CD4-positive, CD25-positive, alpha-beta regulatory T cell (primary cell): Measurements from ENCODE around the gene UBE2D2. TPM values are rescaled to one million over a fixed set of nuclear protein-coding genes. Genes with fewer than 3 reads are reported as not detected.

Experiments
- ATAC-seq, 2 donors: fragments of 150-1000 bp; cut with Tn5 transposase; one replicate each; pipeline ENCODE4 v1.10.0; 2021; ENCODE audit warnings: low read depth in 2 of 2, moderate number of reproducible peaks in 2 of 2, moderate library complexity in 1 of 2
- DNase-seq, 3 donors: peaks; one replicate each; pipeline versions ENCODE4 v3.0.0 to v3.0.0-alpha.2; 2012 to 2022; ENCODE audit warnings: mixed read lengths in 1 of 3
- H3K27ac ChIP-seq: one replicate; pipeline ENCODE4 v1.7.0; 2013; ENCODE audit warnings: mild to moderate bottlenecking, low read length; ENCODE audit not compliant: insufficient read depth, poor library complexity, severe bottlenecking
- H3K27me3 ChIP-seq: one replicate; pipeline ENCODE4 v1.7.0; 2013; ENCODE audit warnings: low read length; ENCODE audit not compliant: control insufficient read depth, insufficient read depth
- H3K36me3 ChIP-seq: one replicate; pipeline ENCODE4 v1.7.0; 2013; ENCODE audit warnings: mild to moderate bottlenecking, low read length, moderate library complexity; ENCODE audit not compliant: control insufficient read depth, insufficient read depth
- H3K4me1 ChIP-seq: 2 replicates; pipeline ENCODE4 v1.7.0; 2013; ENCODE audit warnings: mild to moderate bottlenecking, low read length; ENCODE audit not compliant: insufficient read depth, control insufficient read depth, poor library complexity, severe bottlenecking
- H3K4me3 ChIP-seq: one replicate; pipeline ENCODE4 v1.7.0; 2013; ENCODE audit warnings: low read depth, mild to moderate bottlenecking, low read length, moderate library complexity
- H3K9me3 ChIP-seq, 2 experiments: 1 replicate in 1 of 2; 2 replicates in 1 of 2; pipeline ENCODE4 v1.7.0; 2013; ENCODE audit warnings: low read length in 2 of 2, mild to moderate bottlenecking in 1 of 2, moderate library complexity in 1 of 2; ENCODE audit not compliant: control insufficient read depth in 2 of 2
- H3K27ac Mint-ChIP-seq, 3 donors: one replicate each; pipeline ENCODE4 v1.8.0; 2020 to 2022; ENCODE audit warnings: mild to moderate bottlenecking in 3 of 3, mixed read lengths in 3 of 3, moderate library complexity in 2 of 3
- H3K27me3 Mint-ChIP-seq: one replicate; pipeline ENCODE4 v1.8.0; 2022; ENCODE audit warnings: mild to moderate bottlenecking, mixed read lengths
- H3K36me3 Mint-ChIP-seq: one replicate; pipeline ENCODE4 v1.8.0; 2020; ENCODE audit warnings: mixed read lengths
- H3K4me1 Mint-ChIP-seq, 4 donors: one replicate each; pipeline ENCODE4 v1.8.0; 2020 to 2022; ENCODE audit warnings: mixed read lengths in 4 of 4, mild to moderate bottlenecking in 1 of 4
- H3K4me3 Mint-ChIP-seq, 4 donors: one replicate each; pipeline ENCODE4 v1.8.0; 2020 to 2022; ENCODE audit warnings: mild to moderate bottlenecking in 4 of 4, mixed read lengths in 4 of 4, moderate library complexity in 3 of 4
- H3K9me3 Mint-ChIP-seq, 7 donors: one replicate each; pipeline ENCODE4 v1.8.0; 2020 to 2022; ENCODE audit warnings: mixed read lengths in 7 of 7, mild to moderate bottlenecking in 3 of 7, moderate library complexity in 2 of 7
- polyA plus RNA-seq, 4 donors: library from polyadenylated mRNA; unstranded; fragments of 300-500 nt; fragmentation: Illumina TruSeq; gene quantifications; one replicate each; pipeline ENCODE4 v1.2.3, GENCODE V29; 2021
- total RNA-seq: library from RNA; stranded (reverse); gene quantifications from one replicate; pipeline ENCODE4 v1.2.3, GENCODE V29; 2022

Gene UBE2D2
- total and polyA plus RNA-seq, 5 donors from 2014 or later = 181 to 376 (median 331) TPM

GRCh38 chr5:139634028-139634325 lies 72.8 kb downstream of the UBE2D2 start:
- Histone ChIP-seq H3K4me3 (no peak overlapping the region), H3K36me3 (peaks cover 15% of the 10 kb centered on the region), H3K4me1 (peaks cover 45% of the 10 kb centered on the region), H3K9me3 (no peaks in the 10 kb centered on the region), H3K27ac (no peak overlapping the region), H3K27me3 (no peaks in the 10 kb centered on the region)
- peaks cover 3% of the 10 kb centered on the region for H3K36me3 Mint-ChIP-seq
- no peak overlapping the region for H3K4me3 Mint-ChIP-seq
- H3K27me3 Mint-ChIP-seq = no peaks in the 10 kb centered on the region
- peaks cover 20 to 53% (median 36%) of the 10 kb centered on the region in 4 donors for H3K4me1 Mint-ChIP-seq
- peak overlapping the region in 2 of 3 donors; percentile 15 to 86 for H3K27ac Mint-ChIP-seq
- ATAC-seq (no peak), DNase-seq (no peak)
- no peaks in the 10 kb centered on the region for H3K9me3 Mint-ChIP-seq

- ATAC-seq (no peak), DNase-seq (no peak)
- Mint-ChIP-seq H3K9me3 (no peaks in the 10 kb centered on the region), H3K36me3 (no peaks in the 10 kb centered on the region), H3K27ac (peak overlapping the region in 1 of 3 donors; percentile 27), H3K4me1 (peaks cover 20 to 51% (median 38%) of the 10 kb centered on the region in 4 donors), H3K4me3 (peak overlapping the region in 2 of 4 donors; percentile 23 to 30), H3K27me3 (no peaks in the 10 kb centered on the region)
- no peak overlapping the region for H3K27ac ChIP-seq
- H3K9me3 ChIP-seq = no peaks in the 10 kb centered on the region
- peaks cover 47% of the 10 kb centered on the region for H3K4me1 ChIP-seq
- H3K36me3 ChIP-seq = peaks cover 11% of the 10 kb centered on the region
- no peak overlapping the region for H3K4me3 ChIP-seq
- no peaks in the 10 kb centered on the region for H3K27me3 ChIP-seq
Observed at GRCh38 chr5:139634541-139634940, 73.4 kb downstream of the UBE2D2 start.

GRCh38 chr5:139635191-139635590 lies 74.1 kb downstream of the UBE2D2 start:
- Histone ChIP-seq H3K9me3 (no peaks in the 10 kb centered on the region), H3K27ac (peak overlapping the region; percentile 76), H3K4me3 (no peak overlapping the region), H3K27me3 (no peaks in the 10 kb centered on the region), H3K36me3 (peaks cover 8% of the 10 kb centered on the region), H3K4me1 (peaks cover 47% of the 10 kb centered on the region)
- ATAC-seq (no peak), DNase-seq (no peak)
- H3K4me1 Mint-ChIP-seq = peaks cover 20 to 56% (median 39%) of the 10 kb centered on the region in 4 donors
- H3K4me3 Mint-ChIP-seq = peak overlapping the region in 3 of 4 donors; percentile 14 to 83 (median 45)
- no peaks in the 10 kb centered on the region for H3K36me3 Mint-ChIP-seq
- H3K27me3 Mint-ChIP-seq = no peaks in the 10 kb centered on the region
- H3K9me3 Mint-ChIP-seq = no peaks in the 10 kb centered on the region
- peak overlapping the region; percentile 20 to 84 (median 75) for H3K27ac Mint-ChIP-seq

GRCh38 chr5:139635606-139636206 lies 74.6 kb downstream of the UBE2D2 start:
- H3K27ac ChIP-seq = peak overlapping the region; percentile 76
- Mint-ChIP-seq H3K27ac (peak overlapping the region; percentile 75 to 96 (median 84)), H3K4me3 (peak overlapping the region; percentile 83 to 86 (median 84)), H3K9me3 (no peaks in the 10 kb centered on the region), H3K27me3 (no peaks in the 10 kb centered on the region), H3K36me3 (no peaks in the 10 kb centered on the region), H3K4me1 (peaks cover 20 to 56% (median 39%) of the 10 kb centered on the region in 4 donors)
- peaks cover 47% of the 10 kb centered on the region for H3K4me1 ChIP-seq
- peaks cover 8% of the 10 kb centered on the region for H3K36me3 ChIP-seq
- DNase-seq (peak in 1 of 3 donors; percentile 60), ATAC-seq (no peak)
- H3K27me3 ChIP-seq = no peaks in the 10 kb centered on the region
- H3K9me3 ChIP-seq = no peaks in the 10 kb centered on the region
- peak overlapping the region; percentile 79 for H3K4me3 ChIP-seq

GRCh38 chr5:139636207-139636792 lies 75.2 kb downstream of the UBE2D2 start:
- Mint-ChIP-seq H3K36me3 (no peaks in the 10 kb centered on the region), H3K27ac (peak overlapping the region; percentile 75 to 96 (median 84)), H3K27me3 (no peaks in the 10 kb centered on the region), H3K4me1 (peaks cover 20 to 56% (median 40%) of the 10 kb centered on the region in 4 donors), H3K9me3 (no peaks in the 10 kb centered on the region), H3K4me3 (peak overlapping the region; percentile 83 to 86 (median 84))
- H3K27ac ChIP-seq = peak overlapping the region; percentile 76
- peaks cover 47% of the 10 kb centered on the region for H3K4me1 ChIP-seq
- ATAC-seq = peak; percentile 71 to 75
- peak overlapping the region; percentile 79 for H3K4me3 ChIP-seq
- peaks cover 8% of the 10 kb centered on the region for H3K36me3 ChIP-seq
- peak; percentile 40 to 93 (median 77) for DNase-seq
- no peaks in the 10 kb centered on the region for H3K9me3 ChIP-seq
- no peaks in the 10 kb centered on the region for H3K27me3 ChIP-seq

DNA sequence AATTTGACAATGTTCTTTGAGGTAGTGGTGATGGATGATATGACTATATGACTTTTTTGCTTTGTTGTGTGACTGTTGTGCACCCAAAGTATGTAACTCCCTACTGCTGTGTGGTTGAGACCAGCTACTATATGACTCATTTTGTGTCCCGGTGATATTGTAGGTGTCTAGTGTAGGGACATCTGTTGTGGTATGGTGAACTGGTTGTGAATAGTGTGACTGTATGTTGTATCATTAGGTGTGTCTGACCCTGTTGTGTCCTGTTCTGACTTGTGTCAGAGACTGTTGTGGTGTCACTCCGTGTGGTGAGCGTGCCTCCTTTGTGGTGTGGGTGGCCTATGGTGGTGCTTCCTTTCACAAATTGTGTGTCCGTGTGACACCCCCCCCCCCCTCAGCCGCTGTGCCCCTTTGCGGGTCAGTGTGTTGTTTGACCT lies 75.9 kb downstream of the UBE2D2 start:
- H3K27ac ChIP-seq = peak overlapping the region; percentile 76
- H3K4me1 ChIP-seq = peaks cover 47% of the 10 kb centered on the region
- no peaks in the 10 kb centered on the region for H3K27me3 ChIP-seq
- H3K9me3 Mint-ChIP-seq = no peaks in the 10 kb centered on the region
- peak overlapping the region; percentile 75 to 84 (median 83) for H3K27ac Mint-ChIP-seq
- H3K36me3 ChIP-seq = peaks cover 5% of the 10 kb centered on the region
- peak overlapping the region; percentile 83 to 86 (median 84) for H3K4me3 Mint-ChIP-seq
- peak; percentile 23 to 31 for ATAC-seq
- H3K4me1 Mint-ChIP-seq = peaks cover 20 to 62% (median 42%) of the 10 kb centered on the region in 4 donors
- H3K27me3 Mint-ChIP-seq = no peaks in the 10 kb centered on the region
- no peaks in the 10 kb centered on the region for H3K9me3 ChIP-seq
- peak overlapping the region; percentile 79 for H3K4me3 ChIP-seq
- no peaks in the 10 kb centered on the region for H3K36me3 Mint-ChIP-seq
- DNase-seq = peak in 1 of 3 donors; percentile 84

DNA sequence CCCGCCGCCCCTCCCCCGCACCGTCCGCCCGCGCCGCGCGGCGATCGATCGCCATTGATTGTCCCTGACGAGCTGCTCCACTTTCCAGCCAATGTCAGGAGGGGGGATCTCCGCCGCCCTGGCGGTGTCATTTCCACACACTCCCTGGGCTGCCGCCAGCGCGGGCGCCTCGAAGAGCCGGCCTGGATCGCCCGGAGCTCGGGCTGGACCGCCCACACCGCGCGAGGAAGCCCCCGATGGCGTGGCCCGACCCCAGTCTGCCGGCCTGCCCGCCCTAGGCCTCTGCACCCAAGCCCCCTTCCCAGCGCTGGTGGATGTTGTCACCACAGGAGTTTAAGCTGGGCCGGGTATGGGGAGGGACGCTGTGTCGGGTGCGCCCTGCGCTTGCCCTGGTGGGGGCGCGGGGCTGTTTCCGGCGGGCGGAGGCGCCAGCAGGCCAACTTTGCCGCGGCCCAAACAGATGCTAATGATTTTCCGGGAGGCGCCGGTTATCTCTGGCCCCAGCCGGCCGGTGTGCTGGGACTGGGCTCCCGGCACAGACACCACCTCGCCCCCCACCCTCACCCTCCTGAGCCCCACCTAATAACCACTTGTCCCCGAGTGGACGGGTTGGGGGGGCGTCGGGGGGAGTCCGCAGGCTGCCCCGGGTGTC lies 76.4 kb downstream of the UBE2D2 start:
- H3K4me1 ChIP-seq = peaks cover 47% of the 10 kb centered on the region
- H3K27ac ChIP-seq = peak overlapping the region; percentile 76
- no peaks in the 10 kb centered on the region for H3K27me3 Mint-ChIP-seq
- H3K4me1 Mint-ChIP-seq = peaks cover 20 to 63% (median 42%) of the 10 kb centered on the region in 4 donors
- H3K27me3 ChIP-seq = no peaks in the 10 kb centered on the region
- no peak overlapping the region for H3K4me3 ChIP-seq
- H3K36me3 ChIP-seq = peaks cover under 1% of the 10 kb centered on the region
- peak; percentile 25 to 35 for ATAC-seq
- H3K9me3 ChIP-seq = no peaks in the 10 kb centered on the region
- DNase-seq = peak; percentile 30 to 76 (median 52)
- H3K27ac Mint-ChIP-seq = peak overlapping the region; percentile 76 to 92 (median 88)
- H3K4me3 Mint-ChIP-seq = peak overlapping the region; percentile 61 to 85 (median 82)
- no peaks in the 10 kb centered on the region for H3K9me3 Mint-ChIP-seq
- no peaks in the 10 kb centered on the region for H3K36me3 Mint-ChIP-seq
